HFFc6 (cell line): ENCODE results near the gene TMEM63A. TPM values are rescaled to one million over a fixed set of nuclear protein-coding genes. Genes with fewer than 3 reads are reported as not detected.

Experiments
- DNase-seq: peaks from one replicate; pipeline ENCODE4 v3.0.0-alpha.2; 2018
- H3K27ac Mint-ChIP-seq: 2 replicates; pipeline ENCODE4 v1.8.0; 2020; ENCODE audit warnings: mild to moderate bottlenecking, mixed read lengths
- H3K27me3 Mint-ChIP-seq: 2 replicates; pipeline ENCODE4 v1.8.0; 2021; ENCODE audit warnings: mild to moderate bottlenecking, moderate library complexity, mixed read lengths; ENCODE audit not compliant: insufficient read depth
- H3K36me3 Mint-ChIP-seq: 2 replicates; pipeline ENCODE4 v1.8.0; 2021; ENCODE audit warnings: low read depth, mixed read lengths
- H3K4me1 Mint-ChIP-seq: 2 replicates; pipeline ENCODE4 v1.8.0; 2020; ENCODE audit warnings: low read depth, mixed read lengths
- H3K4me3 Mint-ChIP-seq: 2 replicates; pipeline ENCODE4 v1.8.0; 2020; ENCODE audit warnings: mild to moderate bottlenecking, moderate library complexity, mixed read lengths
- H3K9me3 Mint-ChIP-seq: 2 replicates; pipeline ENCODE4 v1.8.0; 2020; ENCODE audit warnings: mild to moderate bottlenecking, mixed read lengths
- CTCF ChIP-seq: fragments of 200-600 bp; sonication (generic); IDR thresholded peaks from 2 replicates; pipeline ENCODE4 v1.5.0; 2021; ENCODE audit warnings: antibody characterized with exemption, mild to moderate bottlenecking
- total RNA-seq, 6 experiments: library from RNA; stranded (reverse); fragmentation: NEBNext Ultra II Directional; extraction: Animal tissue kit (Norgen Biotek cat#: 25700); gene quantifications; 2 replicates in 1 of 6; 3 replicates in 5 of 6; pipeline ENCODE4 v1.2.3, GENCODE V29; 2021

TMEM63A gene
- total RNA-seq, 6 experiments from 2014 or later: 18.9 to 29.1 (median 22.0) TPM

GRCh38 chr1:225926551-225927113 lies 44.5 kb upstream of the TMEM63A start:
- H3K9me3 Mint-ChIP-seq: no peaks in the 10 kb centered on the region
- no peak for TF ChIP-seq CTCF
- no peak overlapping the region for H3K4me3 Mint-ChIP-seq
- H3K4me1 Mint-ChIP-seq: peaks cover 22% of the 10 kb centered on the region
- no peak overlapping the region for H3K27ac Mint-ChIP-seq
- DNase-seq: no peak
- H3K27me3 Mint-ChIP-seq: no peaks in the 10 kb centered on the region; the same call in 1 of the 2 replicates
- H3K36me3 Mint-ChIP-seq: no peaks in the 10 kb centered on the region; the same call in 1 of the 2 replicates

- H3K27me3 Mint-ChIP-seq: no peaks in the 10 kb centered on the region; the same call in 1 of the 2 replicates
- H3K4me1 Mint-ChIP-seq: peaks cover 41% of the 10 kb centered on the region
- H3K36me3 Mint-ChIP-seq: no peaks in the 10 kb centered on the region; the same call in 1 of the 2 replicates
- DNase-seq: peak; percentile 91
- no peaks in the 10 kb centered on the region for H3K9me3 Mint-ChIP-seq
- H3K4me3 Mint-ChIP-seq: peak within 1 kb of the TSS; percentile 94
- TF ChIP-seq CTCF: no peak
- peak within 1 kb of the TSS; percentile 90 for H3K27ac Mint-ChIP-seq
These were observed 41.7 kb upstream of the TMEM63A start, which contains the start of gene PYCR2 for GRCh38 chr1:225923692-225924555. Gene PYCR2 (minus strand): TSS chr1:225924250. CDS start chr1:225924110, 140 bp downstream.

GRCh38 chr1:225923381-225923691 lies 41.2 kb upstream of the TMEM63A start:
- no peaks in the 10 kb centered on the region for H3K9me3 Mint-ChIP-seq

GRCh38 chr1:225921734-225922709 lies 39.8 kb upstream of the TMEM63A start:
- Mint-ChIP-seq H3K27me3 (no peaks in the 10 kb centered on the region), H3K4me1 (peaks cover 53% of the 10 kb centered on the region), H3K9me3 (no peaks in the 10 kb centered on the region), H3K4me3 (peak overlapping the region; percentile 94; the same call in 1 of the 2 replicates), H3K27ac (no peak overlapping the region), H3K36me3 (peaks cover 8% of the 10 kb centered on the region)
- TF ChIP-seq CTCF: no peak
- DNase-seq: no peak

More at GRCh38 chr1:225923381-225923691, 41.2 kb upstream of the TMEM63A start:
- Mint-ChIP-seq H3K27ac (peak overlapping the region; percentile 90), H3K4me3 (peak overlapping the region; percentile 94), H3K4me1 (peaks cover 41% of the 10 kb centered on the region), H3K27me3 (no peaks in the 10 kb centered on the region; the same call in 1 of the 2 replicates), H3K36me3 (no peaks in the 10 kb centered on the region; the same call in 1 of the 2 replicates)
- DNase-seq: no peak
- no peak for TF ChIP-seq CTCF

- peak overlapping the region; percentile 78 for H3K27ac Mint-ChIP-seq
These were observed 37.7 kb upstream of the TMEM63A start for GRCh38 chr1:225919906-225920305.

More at GRCh38 chr1:225919906-225920305, 37.7 kb upstream of the TMEM63A start:
- H3K27me3 Mint-ChIP-seq: no peaks in the 10 kb centered on the region; the same call in 1 of the 2 replicates
- DNase-seq: peak; percentile 76
- TF ChIP-seq CTCF: no peak
- H3K9me3 Mint-ChIP-seq: no peaks in the 10 kb centered on the region
- H3K4me3 Mint-ChIP-seq: peak overlapping the region; percentile 46
- peaks cover 43% of the 10 kb centered on the region for H3K4me1 Mint-ChIP-seq
- H3K36me3 Mint-ChIP-seq: peaks cover 8% of the 10 kb centered on the region
